Smooth muscle cell of the pulmonary artery (primary cell): ENCODE results near the gene SCYL2. TPM values are rescaled to one million over a fixed set of nuclear protein-coding genes. Genes with fewer than 3 reads are reported as not detected.

Experiments used
- total RNA-seq: library from RNA; depleted of rRNA; stranded (reverse); fragments of >200 nt; gene quantifications from 2 replicates; pipeline ENCODE4 v1.2.3, GENCODE V29; 2014

Gene SCYL2
- total RNA-seq, result 32.1 and 36.2 TPM in 2 replicates

GRCh38 chr12:100266835-100267602 is at the start of gene SCYL2, which contains the start of gene DEPDC4:
TSS of gene SCYL2 (plus strand) at chr12:100267177. CDS start at chr12:100282971, 15,794 bp downstream.
TSS of gene DEPDC4 (minus strand) at chr12:100267079. CDS start at chr12:100267076, 3 bp downstream.

GRCh38 chr12:100356644-100357223 is 89.8 kb downstream of the SCYL2 start, which contains the start of gene SLC17A8:
TSS of gene SLC17A8 (plus strand) at chr12:100357074. CDS start at chr12:100357392, 318 bp downstream.

Other genes starting within 250 kb of the SCYL2 start
- gene BLTP3B, start 124.3 kb upstream of the SCYL2 start, total RNA-seq, result 41.7 and 58.5 TPM in 2 replicates
- gene ACTR6, start 66.4 kb upstream of the SCYL2 start, total RNA-seq, result 10.5 and 15.6 TPM in 2 replicates
- gene DEPDC4, start 98 bp upstream of the SCYL2 start, total RNA-seq, result 0.46 and 1.1 TPM in 2 replicates
- not detected in 2 replicates for gene SLC17A8, start 89.9 kb downstream of the SCYL2 start, total RNA-seq
- gene NR1H4, start 206.7 kb downstream of the SCYL2 start, total RNA-seq, result 0.23 TPM in 1 of 2 replicates, not detected in the other